D341Med (cell line): ENCODE results near the gene KIAA0040.

Source experiments
- DNase-seq: peaks from one replicate; pipeline ENCODE4 v3.0.0; 2012; ENCODE audit warnings: low spot score

Gene KIAA0040

DNA sequence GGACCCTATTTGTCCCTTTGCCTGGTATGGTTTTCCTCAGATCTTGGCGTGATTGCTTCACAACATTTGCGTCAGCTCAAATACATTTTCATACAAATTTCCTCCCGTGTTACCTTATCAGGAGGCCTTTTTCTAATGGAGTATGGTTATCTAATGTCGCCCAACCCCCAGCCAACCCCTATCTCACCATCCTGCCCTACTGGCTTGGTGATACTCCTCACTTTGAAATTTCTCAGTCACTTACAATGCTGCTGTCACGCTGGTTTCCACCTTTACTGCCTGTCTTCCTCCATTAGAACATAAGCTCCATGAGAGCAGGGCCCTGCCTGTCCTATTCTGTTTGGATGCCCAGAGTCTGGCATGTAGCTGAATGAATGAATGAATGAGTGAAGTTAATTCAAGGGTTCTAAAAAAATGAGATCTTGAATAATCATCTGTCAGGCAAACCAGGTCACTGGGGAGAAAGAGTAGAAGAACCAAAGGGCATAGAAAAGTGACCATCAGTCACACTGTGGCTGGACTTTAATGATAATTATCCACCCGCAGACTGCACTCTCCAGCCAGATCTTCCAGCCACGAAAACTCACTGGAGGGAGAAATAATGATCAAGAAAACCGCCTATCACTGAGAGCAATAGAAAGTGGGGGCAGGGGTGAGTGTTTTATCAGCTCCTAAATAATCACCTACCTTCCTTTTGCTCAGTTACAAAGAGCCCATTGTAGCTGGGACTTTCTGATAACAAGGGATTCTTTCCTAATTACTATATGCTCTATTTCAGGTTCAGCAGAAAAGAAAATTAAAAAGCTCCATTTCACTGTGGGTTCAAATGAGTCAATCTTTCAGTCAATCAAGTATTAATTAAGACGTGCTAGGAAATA lies 21.3 kb downstream of the KIAA0040 start:
- no peak for DNase-seq

DNA sequence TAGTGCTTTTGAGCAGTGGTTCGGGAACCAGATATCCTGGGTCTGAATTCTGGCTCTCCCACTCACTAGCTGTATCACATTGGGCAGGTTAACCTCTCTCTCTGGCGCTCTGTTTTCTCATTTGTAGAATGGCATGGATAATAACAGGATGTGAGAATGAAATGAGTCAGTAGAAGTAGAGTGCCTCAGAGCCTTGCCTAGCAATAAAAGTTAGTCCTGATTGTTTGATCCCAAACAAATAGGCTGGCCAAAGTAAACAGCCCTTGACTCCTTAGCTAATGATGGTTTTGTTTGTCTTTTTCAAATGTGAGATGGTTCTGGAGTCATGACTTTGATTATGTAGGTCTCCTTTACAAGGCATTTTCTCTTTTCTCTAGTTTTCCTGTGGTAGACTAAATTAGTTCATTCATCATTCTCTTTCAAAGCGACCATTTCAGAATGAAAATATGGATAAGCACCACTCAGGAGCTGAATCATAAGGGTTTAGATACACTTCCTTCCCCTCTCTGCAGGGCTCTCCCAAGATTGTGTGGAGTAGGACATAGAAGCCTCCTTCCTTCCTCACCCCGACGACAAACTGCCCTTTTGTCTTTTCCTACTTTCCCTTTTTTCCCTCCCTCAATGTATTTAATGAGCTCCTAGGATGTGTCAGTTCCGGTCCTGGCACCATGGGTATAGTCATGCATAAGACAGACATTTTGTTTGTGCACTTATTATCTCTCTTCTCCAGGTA lies 23.1 kb downstream of the KIAA0040 start:
- no peak for DNase-seq

DNA sequence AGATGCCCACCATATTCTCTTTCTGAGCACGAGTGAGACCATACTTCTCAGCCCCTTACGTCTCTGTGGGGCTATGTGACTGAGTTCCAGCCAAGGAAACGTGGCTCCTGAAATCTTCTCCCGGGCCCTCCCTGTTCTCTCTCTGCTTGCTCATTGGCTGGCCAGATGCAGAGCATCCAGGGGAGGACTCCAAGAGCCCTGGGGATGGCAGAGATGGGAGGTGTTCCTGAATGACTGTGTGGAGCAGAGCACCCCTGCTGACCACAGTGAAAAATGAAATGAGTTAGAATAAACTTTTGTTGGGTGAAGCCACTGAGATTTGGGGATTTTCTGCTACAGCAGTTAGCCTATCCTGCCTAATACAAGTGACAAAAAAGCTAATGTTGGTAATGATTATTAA lies 23.8 kb downstream of the KIAA0040 start:
- DNase-seq, result no peak

DNA sequence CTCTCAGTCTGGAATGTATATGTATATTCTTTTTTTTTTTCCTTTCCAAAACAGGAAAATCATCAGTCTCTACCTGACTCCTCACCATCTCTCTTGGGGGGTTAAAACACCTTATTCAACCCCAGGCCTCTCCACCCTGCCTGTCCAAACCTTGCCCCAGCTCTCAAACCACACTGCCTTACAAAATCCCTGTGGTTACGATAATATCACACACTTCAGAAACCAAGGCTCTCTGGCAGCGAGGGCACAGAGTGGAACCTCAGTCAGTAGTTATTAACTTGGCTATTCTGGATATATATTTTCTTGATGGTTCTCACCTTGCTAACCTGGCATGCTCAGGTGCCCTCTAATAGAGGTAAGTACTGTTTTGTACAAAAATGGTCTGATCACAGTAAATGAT lies 24.7 kb downstream of the KIAA0040 start:
- DNase-seq, result no peak

DNA sequence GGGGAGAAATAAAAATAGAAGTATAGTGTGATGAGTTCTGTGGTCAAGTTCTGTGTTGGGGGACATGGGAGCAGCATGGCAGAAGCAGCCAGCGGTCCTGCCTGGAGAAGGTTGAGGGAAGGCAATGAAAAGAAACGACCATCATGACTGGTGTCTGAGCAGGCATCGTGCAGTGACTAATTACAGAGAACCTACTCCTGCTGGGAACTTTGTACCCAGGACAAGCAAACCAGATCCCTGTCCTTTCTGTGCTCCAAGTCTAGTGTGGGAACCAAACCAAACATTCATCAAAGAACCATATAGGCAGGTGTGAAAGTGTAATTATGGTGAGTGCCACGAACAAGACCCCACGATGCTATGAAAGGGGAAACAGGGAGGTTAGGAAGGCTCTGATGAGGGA lies 25.8 kb downstream of the KIAA0040 start:
- DNase-seq, result no peak

DNA sequence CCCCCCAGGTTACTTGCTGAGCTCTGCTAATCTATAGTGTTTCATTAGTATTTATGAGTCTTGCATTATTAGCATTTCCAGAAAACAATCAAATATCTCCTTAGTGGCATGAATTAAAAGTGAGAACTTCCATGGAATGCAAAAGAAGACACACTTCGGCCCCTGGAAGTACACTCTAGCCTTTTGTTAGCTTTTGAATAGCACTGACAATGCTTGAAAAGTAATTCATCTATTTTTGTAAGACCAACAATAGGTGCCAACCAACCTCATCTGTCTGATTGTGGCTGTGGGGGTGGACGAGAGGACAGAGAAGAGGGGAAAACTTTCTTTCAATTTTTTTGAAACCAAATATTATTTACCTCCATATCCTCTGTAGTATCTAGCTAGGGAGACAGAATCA lies 27.8 kb downstream of the KIAA0040 start:
- no peak for DNase-seq

DNA sequence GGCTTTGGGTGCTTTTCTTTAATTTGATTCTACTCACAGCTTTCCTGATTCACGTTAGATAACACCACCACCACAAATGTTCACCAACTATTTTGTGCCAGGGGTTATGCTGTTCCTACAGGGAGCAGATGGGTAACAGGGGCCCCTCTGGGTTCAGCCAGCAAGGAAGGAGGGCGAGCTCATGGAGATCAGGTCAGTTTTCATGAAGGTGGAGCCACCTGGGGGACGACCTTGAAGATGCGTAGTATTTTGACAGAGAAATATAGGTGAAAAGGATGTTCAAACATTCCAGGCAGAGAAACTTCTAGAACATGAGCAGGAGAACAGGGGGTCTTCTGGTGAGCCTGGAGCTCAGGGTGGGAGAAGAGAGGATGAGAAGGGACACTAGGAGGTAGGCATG lies 28.9 kb downstream of the KIAA0040 start:
- DNase-seq, result no peak

DNA sequence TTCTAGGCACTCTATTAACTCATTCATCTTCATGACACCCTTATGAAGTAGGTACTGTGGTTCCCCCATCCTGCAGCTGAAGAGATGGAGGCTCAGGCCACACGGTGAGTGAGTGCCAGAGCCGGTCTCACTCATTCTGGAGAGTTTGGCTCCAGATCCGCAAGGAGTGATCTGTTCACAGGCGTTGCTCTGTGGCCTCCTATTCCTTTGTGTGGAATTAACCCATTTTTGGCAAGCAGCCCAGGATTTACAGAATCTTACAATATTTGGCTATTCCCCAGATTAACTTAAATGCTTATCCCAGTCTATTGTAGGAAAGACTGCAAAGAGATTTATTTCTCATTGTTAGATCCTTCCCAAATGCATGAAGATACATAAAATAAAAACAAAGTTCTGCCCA lies 29.6 kb downstream of the KIAA0040 start:
- DNase-seq, result peak; percentile 60

DNA sequence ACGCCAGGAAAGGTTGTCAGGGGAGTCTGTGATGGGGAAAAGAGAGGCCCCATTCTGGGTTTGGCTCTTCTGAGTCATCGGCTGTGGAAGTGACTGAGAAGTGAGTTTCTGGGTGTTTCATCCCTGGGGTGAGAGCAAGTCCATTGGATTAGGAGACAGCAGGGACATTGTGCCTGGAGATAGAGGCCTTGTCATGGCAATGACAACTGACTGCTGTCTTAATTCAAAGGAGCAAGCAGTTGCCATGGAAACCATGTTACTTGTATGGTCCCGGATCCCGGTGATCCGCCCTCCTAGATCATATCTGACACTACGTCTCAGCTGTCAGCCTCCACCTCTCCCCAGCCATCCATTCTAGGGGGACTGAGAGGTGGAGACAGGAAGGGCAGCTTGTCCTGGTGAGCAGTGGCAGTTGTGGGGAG lies 34.4 kb downstream of the KIAA0040 start:
- DNase-seq, result no peak

DNA sequence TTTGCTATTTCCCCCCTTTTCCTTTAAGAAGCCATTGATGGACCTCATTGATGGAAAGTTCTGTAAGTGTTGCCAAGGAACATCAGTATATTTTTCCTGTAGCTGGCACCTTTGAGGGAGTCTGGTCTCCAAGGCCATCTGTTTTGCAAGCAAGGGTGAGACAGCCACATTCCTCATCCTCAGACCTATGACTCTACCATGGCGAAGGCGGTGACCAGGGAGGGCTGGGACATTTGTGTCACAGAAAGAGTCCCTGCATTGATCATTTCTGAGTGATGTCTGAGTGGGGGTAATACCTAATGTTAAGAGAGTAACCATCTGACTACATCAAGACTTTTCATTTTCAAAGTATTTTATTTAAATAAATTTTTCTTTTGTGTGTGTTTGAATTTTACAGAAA lies 35.4 kb downstream of the KIAA0040 start:
- no peak for DNase-seq

DNA sequence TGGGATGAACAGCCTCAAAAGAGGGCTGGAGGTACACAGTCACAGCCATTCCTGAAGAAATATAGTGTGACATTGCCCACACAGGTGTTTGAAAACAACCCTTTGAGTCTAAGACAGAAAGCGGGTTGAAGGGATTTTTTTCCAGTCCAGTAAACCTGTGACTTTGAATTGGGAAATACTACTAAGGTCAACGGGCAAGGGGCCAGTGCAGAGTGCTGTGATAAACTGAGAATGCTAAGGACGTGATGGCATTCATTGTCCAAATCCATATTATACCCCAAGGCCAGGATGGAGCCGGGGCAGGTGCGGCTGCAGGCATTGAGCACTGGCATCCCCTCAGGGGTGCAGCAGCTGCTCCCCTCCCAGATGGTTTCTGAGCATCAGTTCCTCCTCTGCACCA lies 36.6 kb downstream of the KIAA0040 start:
- DNase-seq, result no peak

DNA sequence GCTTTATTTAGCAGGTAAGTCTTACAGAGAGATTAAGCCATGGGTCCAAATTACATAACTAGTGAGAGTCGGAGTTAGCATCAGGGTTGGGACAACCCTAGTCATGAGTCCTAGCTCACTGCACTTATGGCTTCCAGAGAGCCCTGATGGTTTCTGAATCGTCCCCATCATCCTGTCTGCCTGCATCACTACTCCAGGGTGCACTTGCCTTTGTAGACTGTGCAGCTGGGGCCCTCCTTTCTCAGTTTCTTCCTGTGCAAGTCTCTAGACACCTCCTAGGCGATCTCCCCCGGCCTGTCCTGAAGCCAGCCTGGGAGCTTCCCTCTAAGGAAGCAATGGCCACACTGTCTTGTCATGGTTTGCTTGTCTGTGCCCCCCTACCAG lies 37.1 kb downstream of the KIAA0040 start:
- DNase-seq, result no peak

DNA sequence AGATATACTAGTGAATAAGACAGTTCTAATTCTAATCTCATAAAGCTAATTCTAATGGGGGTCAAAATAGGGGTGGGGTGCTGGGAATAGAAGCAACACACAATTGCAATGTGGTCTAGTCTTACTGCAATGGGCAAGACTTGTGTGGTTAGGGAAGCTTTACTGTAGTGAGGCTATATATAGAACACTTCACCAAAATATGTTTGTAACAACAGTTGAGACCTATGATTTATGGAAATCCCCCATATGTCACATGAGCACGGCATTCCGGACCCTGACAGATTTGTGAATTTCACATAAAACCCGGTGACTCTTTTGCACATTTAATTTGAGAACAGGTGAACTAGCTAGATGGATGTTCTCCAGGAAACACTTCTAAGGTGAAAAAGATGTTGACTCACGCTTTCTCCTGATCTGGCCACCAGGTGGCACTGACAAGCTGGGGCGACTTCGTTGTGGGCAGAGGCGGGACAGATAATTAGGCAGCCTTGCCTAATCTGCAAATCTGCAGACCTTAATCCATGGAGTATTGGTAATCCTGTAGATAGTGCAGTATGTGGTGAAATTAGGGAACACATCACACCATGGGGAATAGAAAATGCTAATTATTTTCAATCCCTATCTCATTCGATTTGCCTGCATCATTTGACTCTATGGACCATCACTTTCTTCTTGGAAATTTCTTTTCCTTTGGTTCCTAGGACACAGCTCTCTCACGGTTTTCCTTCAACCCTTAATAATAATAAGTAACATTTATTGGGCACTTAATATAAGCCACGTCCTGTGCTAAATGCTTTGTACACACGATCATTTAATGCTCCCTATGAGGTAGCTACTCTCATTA lies 37.7 kb downstream of the KIAA0040 start:
- DNase-seq, result peak; percentile 82

DNA sequence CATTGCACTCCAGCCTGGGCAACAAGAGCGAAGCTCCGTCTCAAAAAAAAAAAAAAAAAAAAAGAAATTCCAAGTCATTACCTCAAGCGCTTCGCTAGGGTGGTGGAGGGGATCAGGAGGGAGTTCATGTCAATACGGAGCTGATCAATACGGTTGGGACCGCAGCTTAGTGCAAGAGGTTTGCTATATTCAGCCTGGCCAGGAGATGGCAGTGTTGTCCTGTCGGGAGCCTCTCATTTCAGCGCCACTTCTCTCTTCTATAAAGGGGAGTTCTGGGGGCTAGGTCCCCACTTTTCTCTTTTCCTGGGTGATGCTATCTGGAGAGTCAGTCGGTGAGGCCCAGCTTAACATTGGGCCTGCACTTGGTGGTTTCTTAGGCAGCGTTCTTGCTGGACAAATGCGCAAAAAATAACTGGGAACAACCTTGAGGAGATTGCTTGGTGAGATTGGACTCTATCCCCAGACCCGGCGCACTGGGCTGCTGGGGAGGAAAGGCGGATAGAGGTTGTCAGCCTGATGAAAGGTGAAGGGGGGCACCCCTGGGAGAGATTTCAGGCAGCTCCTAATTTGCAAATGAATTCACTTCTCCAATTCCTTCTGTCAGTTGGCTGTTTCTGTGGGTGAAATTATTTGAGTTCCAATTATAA lies 40.4 kb downstream of the KIAA0040 start:
- peak; percentile 82 for DNase-seq

DNA sequence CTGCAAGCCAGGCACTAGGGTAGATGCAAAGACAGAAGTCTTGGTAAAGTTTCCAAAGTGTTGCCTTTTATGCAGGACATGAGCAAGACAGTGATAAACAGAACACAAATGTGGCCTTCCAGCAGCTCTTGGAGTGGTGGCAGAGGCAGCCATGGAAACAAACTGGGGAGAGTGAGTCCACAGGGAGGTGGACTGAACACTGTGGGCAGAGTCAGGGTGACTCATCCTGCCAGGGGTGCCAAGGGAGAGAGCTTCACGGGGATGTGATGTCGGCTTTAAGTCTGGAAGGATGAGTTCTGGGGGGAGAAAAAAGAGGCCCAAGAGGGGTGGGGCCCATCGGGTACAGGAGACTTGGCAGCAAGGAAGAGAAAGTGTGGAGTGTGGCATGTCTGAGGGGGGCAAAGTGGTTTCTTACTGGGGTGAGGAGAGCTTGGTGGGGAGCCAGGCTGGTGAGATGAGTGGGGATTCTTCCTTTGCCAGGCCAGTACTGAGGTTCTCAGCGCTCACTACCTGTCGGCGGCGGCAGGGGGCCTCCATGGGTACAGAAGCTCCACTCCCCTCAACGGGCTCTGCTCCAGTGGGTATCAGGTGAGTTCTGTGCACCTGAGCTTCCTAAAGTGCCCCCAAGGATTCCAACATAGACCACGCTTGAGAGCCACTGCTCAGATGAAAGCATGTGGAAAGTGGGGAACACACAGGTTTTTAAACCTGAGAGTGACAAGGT lies 41.8 kb downstream of the KIAA0040 start:
- no peak for DNase-seq

DNA sequence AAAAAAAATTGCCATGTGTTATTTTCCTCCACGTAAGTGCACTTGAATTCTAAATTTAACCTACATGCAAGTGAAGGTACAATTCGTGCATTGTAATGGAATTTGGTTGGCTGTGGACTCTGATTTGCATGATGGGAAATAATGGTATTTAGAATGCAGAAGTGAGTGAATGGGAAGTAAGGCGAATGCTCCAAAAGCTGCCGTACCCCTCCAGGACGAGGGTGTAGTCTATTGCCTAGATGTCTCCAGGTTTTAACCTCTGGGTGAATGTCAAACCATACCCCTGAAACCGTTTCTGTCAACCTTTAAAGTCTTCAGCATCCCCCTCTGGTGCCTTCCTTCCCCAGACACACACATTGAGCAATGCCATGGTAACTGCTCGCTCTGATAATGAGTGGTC lies 44.5 kb downstream of the KIAA0040 start:
- DNase-seq, result no peak

DNA sequence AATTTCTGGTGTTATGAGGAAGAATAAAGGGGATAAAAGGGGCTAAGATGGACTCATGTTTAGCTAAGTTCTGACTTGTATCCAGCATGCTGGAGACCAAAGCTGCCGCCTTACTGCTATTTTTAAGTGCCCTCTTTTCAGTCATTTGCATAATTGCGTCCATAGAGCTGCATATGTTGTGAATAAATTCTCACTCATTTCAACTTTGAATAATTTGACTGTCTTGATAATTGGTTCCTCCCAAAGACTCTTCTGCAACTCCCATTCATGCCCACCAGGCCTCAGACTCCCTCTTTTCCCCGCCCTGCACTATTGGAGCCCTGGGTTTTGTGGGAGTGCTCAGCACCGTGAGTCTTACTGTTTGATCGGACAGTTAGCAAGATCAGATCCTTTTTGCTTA lies 45.0 kb downstream of the KIAA0040 start:
- no peak for DNase-seq

DNA sequence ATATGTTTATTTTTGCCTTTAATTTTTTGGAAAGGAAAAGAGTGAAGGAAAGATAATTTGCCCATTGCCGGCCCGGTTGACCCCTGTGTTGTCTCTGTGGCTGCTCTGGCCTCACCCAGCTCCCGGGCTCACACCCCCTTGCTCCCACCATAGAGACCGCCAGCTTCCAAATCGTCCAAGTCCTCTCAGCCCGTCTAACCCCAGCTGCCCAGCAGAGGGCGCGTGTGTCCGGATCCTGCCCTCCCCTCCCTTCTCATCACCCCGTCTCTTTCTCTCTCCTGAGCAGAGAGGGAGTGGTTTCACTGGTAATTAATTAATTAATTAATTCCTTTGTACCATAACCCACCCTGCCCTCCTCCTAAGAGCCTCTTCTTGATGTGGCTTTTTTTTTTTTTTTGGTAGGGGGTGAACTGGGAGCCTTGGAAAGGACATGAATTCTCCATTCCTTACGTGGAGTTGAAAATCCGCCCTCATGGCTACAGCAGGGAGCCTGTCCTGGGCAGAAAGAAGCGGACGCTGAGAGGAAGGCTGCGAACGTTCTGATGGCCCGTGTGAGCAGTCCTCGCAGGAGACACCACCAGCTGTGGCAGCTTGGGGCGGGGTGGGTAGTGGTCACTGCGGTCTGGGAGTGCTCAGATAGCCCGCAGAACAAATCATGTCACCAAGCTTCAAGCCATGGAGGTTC lies 45.9 kb downstream of the KIAA0040 start:
- DNase-seq, result peak; percentile 93

DNA sequence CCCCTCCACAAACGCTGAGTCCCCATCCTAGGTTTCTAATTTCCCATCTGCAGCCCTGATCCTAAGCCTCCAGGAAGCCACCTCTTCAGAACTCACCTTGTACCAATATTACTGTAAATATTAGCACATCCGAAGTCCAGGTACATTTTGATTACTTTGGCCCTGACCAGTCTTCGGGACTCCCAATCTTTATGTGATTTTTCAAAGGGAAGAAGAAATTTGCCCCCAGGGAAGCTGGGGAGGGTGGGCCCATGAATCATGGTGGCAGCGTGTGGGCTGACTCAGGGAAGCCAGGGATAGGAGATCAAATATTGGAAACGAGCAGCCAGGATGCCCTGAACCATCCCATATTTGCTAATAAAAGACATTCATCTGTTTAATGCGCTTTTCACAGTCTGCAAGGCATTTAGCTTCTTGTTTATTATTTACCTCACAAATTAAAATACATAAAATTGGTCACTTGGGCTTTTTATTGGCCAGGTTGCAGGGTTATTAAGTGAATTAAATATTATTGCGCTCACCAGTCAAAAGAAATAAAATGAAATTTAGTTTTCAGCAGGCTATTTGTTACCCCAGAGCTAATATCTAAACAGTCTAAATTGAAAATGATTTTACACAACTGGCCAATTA lies 46.6 kb downstream of the KIAA0040 start:
- DNase-seq, result no peak

DNA sequence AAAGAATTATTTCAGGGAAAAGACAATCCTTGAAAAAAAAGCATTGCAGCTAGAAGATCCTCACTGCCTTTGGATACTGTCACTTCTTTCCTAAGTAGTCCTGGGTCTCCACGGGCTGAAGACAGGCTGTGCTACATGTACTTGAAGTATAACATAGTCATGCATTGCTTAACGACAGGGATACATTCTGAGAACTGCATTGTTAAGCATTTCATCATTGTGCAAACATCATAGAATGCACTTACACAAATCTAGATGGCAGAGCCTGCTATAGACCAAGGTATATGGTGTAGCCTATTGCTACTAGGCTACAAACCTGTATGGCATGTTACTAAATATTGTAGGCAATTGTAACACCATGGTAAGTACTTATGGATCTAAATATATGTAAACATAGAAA lies 54.0 kb downstream of the KIAA0040 start:
- no peak for DNase-seq
